ENCODE measurements around the gene HNF1A.

Gene HNF1A

GRCh38 chr12:120962532-120963020, 15.8 kb upstream of the HNF1A start:
- Histone ChIP-seq H3K36me3 (ENCODE audit: low read depth) (no peaks in the 10 kb centered on the region), H3K27ac (ENCODE audit: poor library complexity, severe bottlenecking) (peak overlapping the region; percentile 14), H3K4me1 (ENCODE audit: insufficient read depth, poor library complexity, severe bottlenecking) (no peaks in the 10 kb centered on the region), H3K4me3 (ENCODE audit: severe bottlenecking) (no peak overlapping the region), H3K9me3 (ENCODE audit: severe bottlenecking) (no peaks in the 10 kb centered on the region), H3K27me3 (ENCODE audit: insufficient read depth, poor library complexity, severe bottlenecking) (no peaks in the 10 kb centered on the region)
- peak; percentile 93 for ATAC-seq (ENCODE audit: low read depth)
- TF ChIP-seq CTCF (IDR thresholded peaks at IDR 0.05; ENCODE audit: poor library complexity, severe bottlenecking), result no peak
- DNase-seq (ENCODE audit: low spot score), result no peak

GRCh38 chr12:120964298-120964697, 14.0 kb upstream of the HNF1A start:
- TF ChIP-seq CTCF (IDR thresholded peaks at IDR 0.05; ENCODE audit: poor library complexity, severe bottlenecking), result no peak
- Histone ChIP-seq H3K36me3 (ENCODE audit: low read depth) (no peaks in the 10 kb centered on the region), H3K4me1 (ENCODE audit: insufficient read depth, poor library complexity, severe bottlenecking) (no peaks in the 10 kb centered on the region), H3K4me3 (ENCODE audit: severe bottlenecking) (no peak overlapping the region), H3K27me3 (ENCODE audit: insufficient read depth, poor library complexity, severe bottlenecking) (no peaks in the 10 kb centered on the region), H3K27ac (ENCODE audit: poor library complexity, severe bottlenecking) (no peak overlapping the region), H3K9me3 (ENCODE audit: severe bottlenecking) (no peaks in the 10 kb centered on the region)
- ATAC-seq (ENCODE audit: low read depth) (no peak), DNase-seq (ENCODE audit: low spot score) (no peak)

GRCh38 chr12:120965534-120966091, 12.7 kb upstream of the HNF1A start:
- no peak for DNase-seq (ENCODE audit: low spot score)
- Histone ChIP-seq H3K36me3 (ENCODE audit: low read depth) (no peaks in the 10 kb centered on the region), H3K4me1 (ENCODE audit: insufficient read depth, poor library complexity, severe bottlenecking) (no peaks in the 10 kb centered on the region), H3K27me3 (ENCODE audit: insufficient read depth, poor library complexity, severe bottlenecking) (no peaks in the 10 kb centered on the region), H3K4me3 (ENCODE audit: severe bottlenecking) (no peak overlapping the region), H3K9me3 (ENCODE audit: severe bottlenecking) (no peaks in the 10 kb centered on the region), H3K27ac (ENCODE audit: poor library complexity, severe bottlenecking) (no peak overlapping the region)
- no peak for TF ChIP-seq CTCF (IDR thresholded peaks at IDR 0.05; ENCODE audit: poor library complexity, severe bottlenecking)
- no peak for ATAC-seq (ENCODE audit: low read depth)

GRCh38 chr12:120970310-120970709, 8.0 kb upstream of the HNF1A start:
- ATAC-seq (ENCODE audit: low read depth) (no peak), DNase-seq (ENCODE audit: low spot score) (no peak)
- no peaks in the 10 kb centered on the region for H3K9me3 ChIP-seq (ENCODE audit: severe bottlenecking)
- H3K36me3 ChIP-seq (ENCODE audit: low read depth), result no peaks in the 10 kb centered on the region
- H3K4me3 ChIP-seq (ENCODE audit: severe bottlenecking), result no peak overlapping the region
- no peaks in the 10 kb centered on the region for H3K4me1 ChIP-seq (ENCODE audit: insufficient read depth, poor library complexity, severe bottlenecking)
- H3K27ac ChIP-seq (ENCODE audit: poor library complexity, severe bottlenecking), result no peak overlapping the region
- no peak for TF ChIP-seq CTCF (IDR thresholded peaks at IDR 0.05; ENCODE audit: poor library complexity, severe bottlenecking)
- H3K27me3 ChIP-seq (ENCODE audit: insufficient read depth, poor library complexity, severe bottlenecking), result no peaks in the 10 kb centered on the region
